Measurements from ENCODE around the gene TUBB6.

Gene TUBB6

GRCh38 chr18:12345491-12346239 lies 37.6 kb downstream of the TUBB6 start:
- DNase-seq, result no peak

- DNase-seq, result no peak
Observed at GRCh38 chr18:12346240-12346565, 38.2 kb downstream of the TUBB6 start.

- DNase-seq, result no peak
Observed at GRCh38 chr18:12347895-12348294, 39.9 kb downstream of the TUBB6 start.

DNA sequence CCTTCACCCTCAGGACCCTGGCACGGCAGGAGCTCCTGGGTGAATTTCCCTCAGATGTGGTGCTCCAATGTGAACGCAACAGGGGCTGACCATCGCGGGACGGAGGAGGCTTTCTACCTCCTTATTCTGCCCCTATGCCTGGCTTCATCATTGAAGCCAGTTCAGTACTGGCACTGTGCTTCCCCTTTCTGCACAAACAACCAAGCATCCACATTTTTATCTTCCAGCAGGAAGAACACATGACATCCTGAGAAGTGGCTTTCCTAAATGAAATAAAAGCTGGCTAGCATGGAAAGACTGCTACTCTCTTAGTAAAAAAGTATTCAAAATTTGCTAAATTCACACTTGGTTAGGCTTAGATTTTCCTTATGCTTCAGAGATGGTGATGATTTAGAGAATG lies 44.1 kb downstream of the TUBB6 start:
- no peak for DNase-seq

DNA sequence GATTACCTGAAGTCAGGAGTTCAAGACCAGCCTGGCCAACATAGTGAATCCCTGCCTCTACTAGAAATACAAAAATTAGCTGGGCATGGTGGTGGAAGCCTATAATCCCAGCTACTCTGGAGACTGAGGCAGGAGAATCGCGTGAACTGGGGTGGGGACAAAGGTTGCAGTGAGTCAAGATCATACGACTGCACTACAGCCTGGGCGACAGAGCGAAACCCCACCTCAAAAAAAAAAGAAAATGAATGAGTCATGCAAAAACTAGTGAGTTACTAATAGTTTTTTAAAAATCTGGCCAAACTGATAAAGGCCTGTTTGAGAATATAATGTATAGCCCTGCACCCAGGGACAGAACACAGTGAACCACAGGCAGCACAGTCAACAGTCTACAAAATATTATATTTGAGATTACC lies 51.5 kb downstream of the TUBB6 start:
- no peak for DNase-seq

DNA sequence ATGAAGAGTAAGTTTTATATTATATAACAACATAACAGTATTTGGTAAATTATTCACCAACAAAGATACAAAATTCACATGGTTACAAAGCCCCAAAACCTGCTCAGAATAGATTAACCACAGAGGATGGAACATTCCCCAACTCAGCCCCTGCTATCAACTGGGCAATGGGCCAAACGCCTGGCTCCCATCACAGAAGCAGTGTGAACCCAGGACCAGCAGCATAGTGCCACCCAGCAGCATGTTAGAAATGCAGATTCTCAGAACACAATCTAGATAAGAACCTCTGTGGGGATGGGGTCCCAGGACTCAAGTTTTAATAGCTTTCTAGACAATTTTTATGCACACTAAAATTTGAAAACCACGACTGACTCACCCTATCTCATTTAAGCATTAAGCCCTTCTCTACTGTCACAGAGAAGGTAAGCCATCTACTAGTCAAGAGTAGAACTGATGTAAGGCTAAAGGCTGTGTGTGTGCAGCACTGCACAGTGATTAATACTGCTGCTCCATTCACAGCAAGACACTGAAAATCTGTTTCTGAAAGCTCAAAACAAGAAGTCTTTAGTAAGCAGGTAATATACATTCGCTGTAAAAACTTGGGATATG lies 53.8 kb downstream of the TUBB6 start:
- DNase-seq, result no peak

- no peak for DNase-seq
Observed at GRCh38 chr18:12362473-12363174, 54.6 kb downstream of the TUBB6 start.

DNA sequence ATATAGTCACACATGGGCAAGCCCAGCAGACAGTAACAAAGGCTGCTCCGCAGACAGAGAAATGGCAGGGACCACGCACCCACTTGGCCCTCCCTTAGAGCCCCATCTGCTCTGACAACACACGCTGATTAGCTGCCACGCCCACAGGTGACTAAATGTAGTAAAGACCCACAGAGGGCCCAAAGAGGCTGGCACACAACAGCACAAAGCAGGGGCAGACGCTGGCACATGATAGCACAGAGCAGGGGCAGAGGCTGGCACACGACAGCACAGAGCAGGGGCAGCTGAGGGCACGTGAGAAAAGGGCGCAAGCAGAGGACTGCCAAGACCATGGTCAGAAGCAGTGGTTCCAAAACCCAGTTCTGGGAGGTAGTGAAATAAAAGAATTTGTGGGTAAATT lies 58.3 kb downstream of the TUBB6 start:
- DNase-seq, result no peak

DNA sequence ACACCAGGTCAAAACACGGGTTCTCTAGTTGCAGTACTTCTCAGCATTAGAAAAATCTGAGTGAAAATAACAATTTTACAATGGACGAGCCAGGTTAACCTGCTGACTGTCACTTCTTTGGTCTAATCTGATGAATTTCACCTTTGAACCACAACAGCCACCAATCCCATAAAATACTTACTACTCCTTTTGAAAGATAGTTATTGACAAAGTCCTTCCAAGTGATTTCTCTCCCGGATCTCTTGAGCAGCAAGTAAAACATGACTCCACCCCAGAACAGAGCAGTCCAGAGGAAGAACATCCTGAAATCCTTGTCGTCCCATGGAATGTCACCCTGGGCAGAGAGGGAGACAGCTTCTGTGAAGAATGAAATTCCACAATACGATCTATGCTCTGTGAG lies 58.7 kb downstream of the TUBB6 start:
- no peak for DNase-seq

DNA sequence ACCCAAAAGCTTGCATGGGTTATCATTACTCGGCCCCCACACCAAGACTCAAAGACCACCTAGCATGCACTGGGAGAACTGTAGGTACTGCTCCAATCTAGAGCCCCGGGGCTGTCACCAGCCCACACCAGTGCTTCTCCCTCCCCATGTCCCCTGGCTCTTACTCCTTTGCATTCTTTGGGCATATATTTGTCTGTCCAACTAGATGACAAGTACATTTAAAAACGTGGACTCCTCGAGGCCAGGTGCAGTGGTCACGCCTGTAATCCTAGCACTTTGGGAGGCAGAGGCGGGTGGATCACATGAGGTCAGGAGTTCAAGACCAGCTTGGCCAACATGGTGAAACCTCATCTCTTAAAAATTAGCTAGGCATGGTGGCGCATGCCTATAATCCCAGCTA lies 61.2 kb downstream of the TUBB6 start:
- no peak for DNase-seq

- DNase-seq, result no peak
Observed at GRCh38 chr18:12371590-12371989, 63.5 kb downstream of the TUBB6 start.

- DNase-seq, result no peak
Observed at GRCh38 chr18:12372406-12372805, 64.4 kb downstream of the TUBB6 start.

DNA sequence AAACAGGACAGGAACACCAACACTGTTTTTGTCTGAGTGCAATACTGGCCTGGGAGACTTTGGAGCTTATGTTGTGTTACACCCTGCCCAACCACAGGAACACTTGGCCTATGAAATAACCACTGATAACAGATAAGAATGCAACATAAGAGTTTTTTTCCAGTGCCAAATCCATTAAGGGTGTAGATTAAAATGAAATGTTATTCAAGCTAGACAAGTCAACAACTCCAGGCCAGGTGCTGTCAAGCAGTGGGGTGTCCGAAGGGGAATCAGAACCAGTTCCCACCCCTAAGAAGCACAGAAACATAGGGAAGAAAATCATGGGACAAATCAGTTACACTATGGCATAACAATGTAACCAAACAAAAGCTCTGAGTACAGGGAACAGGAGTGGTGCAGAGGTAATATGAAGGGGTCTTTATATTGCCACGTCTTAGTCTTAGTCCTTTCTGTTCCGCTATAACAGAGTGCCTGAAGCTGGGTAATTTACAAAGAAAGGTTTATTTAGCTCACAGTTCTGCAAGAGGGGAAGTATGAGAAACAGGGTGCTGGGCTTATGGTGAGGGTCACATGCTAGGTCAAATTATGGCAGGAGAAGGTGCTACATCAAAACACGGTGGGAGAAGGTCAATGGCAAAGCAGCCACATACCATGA lies 65.2 kb downstream of the TUBB6 start:
- DNase-seq, result no peak

DNA sequence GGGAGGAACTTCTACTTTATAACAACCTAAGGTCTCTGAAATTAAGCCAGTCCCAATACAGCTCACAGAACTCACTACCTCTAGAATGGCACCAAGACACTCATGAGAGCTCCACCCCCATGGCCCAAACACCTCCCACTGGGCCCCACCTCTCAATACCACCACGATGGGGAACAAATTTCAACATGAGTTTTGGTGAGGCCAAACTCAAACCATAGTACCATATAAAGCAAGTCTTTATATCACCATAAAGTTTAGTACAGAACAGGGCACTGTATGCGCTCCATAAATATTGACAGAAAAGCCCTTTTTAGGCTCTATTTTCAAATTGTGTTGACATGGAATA lies 65.7 kb downstream of the TUBB6 start:
- no peak for DNase-seq

- no peak for DNase-seq
Observed at GRCh38 chr18:12374401-12374800, 66.4 kb downstream of the TUBB6 start.
